GM19351 (cell line): ENCODE data around the gene POLR1A.
A peak's percentile ranks its signal among the peaks of the same experiment; 100 is the strongest.
"Not testable (repeated sequence)": the region's sequence is repeated elsewhere in the genome, so short reads cannot be mapped to it uniquely, and the experiment has no call there.

Experiments used
- ATAC-seq: cut with Tn5 transposase; IDR thresholded peaks from one replicate; pipeline ENCODE4 v1.9.1; 2021; ENCODE audit warnings: mild to moderate bottlenecking, moderate library complexity; ENCODE audit not compliant: unreplicated experiment

Gene POLR1A

GRCh38 chr2:86000131-86000937 lies 105.4 kb downstream of the POLR1A start:
- ATAC-seq, result no peak

- ATAC-seq, result peak; percentile 86
Observed at GRCh38 chr2:85999061-85999831, 106.4 kb downstream of the POLR1A start.

GRCh38 chr2:85998071-85998991 lies 107.4 kb downstream of the POLR1A start:
- no peak for ATAC-seq

GRCh38 chr2:85997017-85997970 lies 108.4 kb downstream of the POLR1A start:
- ATAC-seq, result no peak

- no peak for ATAC-seq
Observed at GRCh38 chr2:85996591-85996990, 109.1 kb downstream of the POLR1A start.

- ATAC-seq, result no peak
Observed at GRCh38 chr2:85995648-85996529, 109.8 kb downstream of the POLR1A start.

- ATAC-seq, result no peak
Observed at GRCh38 chr2:85994897-85995647, 110.6 kb downstream of the POLR1A start.

- ATAC-seq, result no peak
Observed at GRCh38 chr2:85994421-85994777, 111.3 kb downstream of the POLR1A start.

GRCh38 chr2:85992611-85993010 lies 113.1 kb downstream of the POLR1A start:
- no peak for ATAC-seq

- ATAC-seq, result not testable (repeated sequence)
Observed at GRCh38 chr2:85992053-85992452, 113.6 kb downstream of the POLR1A start.

GRCh38 chr2:85990084-85990483 lies 115.6 kb downstream of the POLR1A start:
- ATAC-seq, result no peak

GRCh38 chr2:85989288-85989865 lies 116.3 kb downstream of the POLR1A start:
- no peak for ATAC-seq

- no peak for ATAC-seq
Observed at GRCh38 chr2:85988914-85989270, 116.8 kb downstream of the POLR1A start.

GRCh38 chr2:85988175-85988913 lies 117.3 kb downstream of the POLR1A start:
- ATAC-seq, result no peak

GRCh38 chr2:85987266-85988174 lies 118.2 kb downstream of the POLR1A start:
- no peak for ATAC-seq

- ATAC-seq, result no peak
Observed at GRCh38 chr2:85986121-85986520, 119.6 kb downstream of the POLR1A start.
